Neuronal stem cell (in vitro differentiated cells): Measurements from ENCODE around the gene SHISA4.
A peak's percentile ranks its signal among the peaks of the same experiment; 100 is the strongest.

Source experiments
- DNase-seq: peaks from one replicate; pipeline ENCODE4 v3.0.0-alpha.2; 2013; ENCODE audit warnings: low spot score
- H2AFZ ChIP-seq: one replicate; pipeline ENCODE4 v1.6.1; 2013; ENCODE audit warnings: mild to moderate bottlenecking, low read length, inconsistent platforms
- H2AK5ac ChIP-seq: 2 replicates; pipeline ENCODE4 v1.6.1; 2013; ENCODE audit warnings: low read depth, mild to moderate bottlenecking, inconsistent platforms, low read length, moderate library complexity, mixed read lengths
- H2BK120ac ChIP-seq: 2 replicates; pipeline ENCODE4 v1.6.1; 2013; ENCODE audit warnings: low read depth, mild to moderate bottlenecking, inconsistent platforms, low read length, moderate library complexity, mixed read lengths
- H2BK12ac ChIP-seq: one replicate; pipeline ENCODE4 v1.6.1; 2013; ENCODE audit warnings: low read length, inconsistent platforms
- H2BK15ac ChIP-seq: 2 replicates; pipeline ENCODE4 v1.6.1; 2013; ENCODE audit warnings: mild to moderate bottlenecking, low read length, inconsistent platforms, mixed read lengths
- H2BK5ac ChIP-seq: one replicate; pipeline ENCODE4 v1.6.1; 2013; ENCODE audit warnings: inconsistent platforms, mild to moderate bottlenecking, low read length, moderate library complexity
- H3K14ac ChIP-seq: one replicate; pipeline ENCODE4 v1.6.1; 2013; ENCODE audit warnings: low read length, inconsistent platforms
- H3K18ac ChIP-seq: 2 replicates; pipeline ENCODE4 v1.6.1; 2013; ENCODE audit warnings: low read length, inconsistent platforms
- H3K23ac ChIP-seq: 2 replicates; pipeline ENCODE4 v1.6.1; 2013; ENCODE audit warnings: low read depth, mild to moderate bottlenecking, mixed read lengths, low read length, inconsistent platforms; ENCODE audit not compliant: poor library complexity
- H3K27ac ChIP-seq: replicated peaks from 3 replicates; pipeline ENCODE4 v1.5.1; 2013; ENCODE audit warnings: low read length, inconsistent platforms
- H3K27me3 ChIP-seq, 3 experiments: 2 replicates each; pipeline ENCODE4 v1.6.1; 2013; ENCODE audit warnings: low read length in 3 of 3, mild to moderate bottlenecking in 2 of 3, inconsistent platforms in 1 of 3, low read depth in 1 of 3, mixed read lengths in 1 of 3, moderate library complexity in 1 of 3; ENCODE audit not compliant: control insufficient read depth in 3 of 3, insufficient read depth in 3 of 3
- H3K36me3 ChIP-seq, 2 donors: replicated peaks in 1 of 2; 2 replicates each; pipeline ENCODE4 v1.6.1; 2013; ENCODE audit warnings: low read length in 2 of 2; ENCODE audit not compliant: control insufficient read depth in 2 of 2, insufficient read depth in 2 of 2
- H3K4ac ChIP-seq: 2 replicates; pipeline ENCODE4 v1.6.1; 2013; ENCODE audit warnings: inconsistent platforms, mild to moderate bottlenecking, low read length, moderate library complexity
- H3K4me1 ChIP-seq, 2 donors: 1 replicate in 1 of 2; 2 replicates in 1 of 2; pipeline ENCODE4 v1.6.1; 2013; ENCODE audit warnings: low read length in 2 of 2, low read depth in 1 of 2; ENCODE audit not compliant: control insufficient read depth in 2 of 2, insufficient read depth in 1 of 2
- H3K4me2 ChIP-seq: one replicate; pipeline ENCODE4 v1.6.1; 2013; ENCODE audit warnings: mild to moderate bottlenecking, low read length, inconsistent platforms; ENCODE audit not compliant: insufficient read depth, poor library complexity, severe bottlenecking
- H3K4me3 ChIP-seq, 2 donors: 2 replicates each; pipeline ENCODE4 v1.5.1; 2013; ENCODE audit warnings: low read length in 2 of 2, mild to moderate bottlenecking in 2 of 2, inconsistent platforms in 1 of 2, moderate library complexity in 1 of 2
- H3K79me1 ChIP-seq: one replicate; pipeline ENCODE4 v1.6.1; 2013; ENCODE audit warnings: low read depth, mild to moderate bottlenecking, inconsistent platforms, low read length, moderate library complexity
- H3K9ac ChIP-seq: one replicate; pipeline ENCODE4 v1.6.1; 2013; ENCODE audit warnings: mild to moderate bottlenecking, low read depth, low read length, inconsistent platforms; ENCODE audit not compliant: poor library complexity
- H3K9me3 ChIP-seq, 2 donors: replicated peaks in 1 of 2; 2 replicates each; pipeline versions ENCODE3 to v1.6.1; 2013; ENCODE audit warnings: low read length in 2 of 2, mild to moderate bottlenecking in 2 of 2, inconsistent platforms in 1 of 2, low read depth in 1 of 2, mixed read lengths in 1 of 2, moderate library complexity in 1 of 2; ENCODE audit not compliant: control insufficient read depth in 2 of 2, insufficient read depth in 1 of 2
- H4K8ac ChIP-seq: one replicate; pipeline ENCODE4 v1.6.1; 2013; ENCODE audit warnings: low read depth, mild to moderate bottlenecking, inconsistent platforms, low read length, moderate library complexity
- H4K91ac ChIP-seq: one replicate; pipeline ENCODE4 v1.6.1; 2013; ENCODE audit warnings: low read length, low read depth, mild to moderate bottlenecking, inconsistent platforms; ENCODE audit not compliant: poor library complexity
- WGBS, 2 donors: extraction: QIAGEN DNeasy Blood & Tissue Kit; methylation state at CpG; one replicate each; pipeline ENCODE4 v1.1.7; 2013; ENCODE audit warnings: missing lambda C conversion rate in 2 of 2, mixed read lengths in 1 of 2; ENCODE audit not compliant: insufficient read length in 2 of 2, insufficient replicate concordance in 1 of 2; ENCODE audit errors: extremely low coverage in 2 of 2; 5-methylcytosine and 5-hydroxymethylcytosine counted together

Gene SHISA4

GRCh38 chr1:201892211-201892610, 3.5 kb downstream of the SHISA4 start:
- H2BK12ac ChIP-seq: no peak overlapping the region
- H3K79me1 ChIP-seq: peaks cover 2% of the 10 kb centered on the region
- no peaks in the 10 kb centered on the region for H3K36me3 ChIP-seq
- no CpG with 5 or more reads among the region's 6 CpGs for WGBS, 2 donors
- H2BK5ac ChIP-seq: no peak overlapping the region
- DNase-seq: no peak
- H3K23ac ChIP-seq: no peak overlapping the region
- no peak overlapping the region for H3K4me3 ChIP-seq
- H2AFZ ChIP-seq: no peak overlapping the region
- peak overlapping the region; percentile 8 for H2AK5ac ChIP-seq
- no peak overlapping the region for H3K4me2 ChIP-seq
- H2BK120ac ChIP-seq: no peak overlapping the region
- no peak overlapping the region for H4K8ac ChIP-seq
- H3K4ac ChIP-seq: no peak overlapping the region
- peaks cover 0 to 46% (median 6%) of the 10 kb centered on the region in 3 experiments for H3K27me3 ChIP-seq
- H4K91ac ChIP-seq: no peak overlapping the region
- H3K27ac ChIP-seq: no peak overlapping the region
- H3K18ac ChIP-seq: no peak overlapping the region
- H3K14ac ChIP-seq: no peak overlapping the region
- H2BK15ac ChIP-seq: no peak overlapping the region
- H3K9me3 ChIP-seq: no peaks in the 10 kb centered on the region
- H3K4me1 ChIP-seq: peaks cover 11 to 16% of the 10 kb centered on the region in 2 donors
- no peak overlapping the region for H3K9ac ChIP-seq

- Histone ChIP-seq H3K4me3 (no peak overlapping the region), H2BK120ac (no peak overlapping the region), H2BK15ac (no peak overlapping the region), H3K23ac (no peak overlapping the region), H4K91ac (no peak overlapping the region), H3K14ac (no peak overlapping the region), H3K27ac (no peak overlapping the region), H2BK5ac (no peak overlapping the region), H3K79me1 (peaks cover 2% of the 10 kb centered on the region), H3K4ac (no peak overlapping the region), H3K9me3 (no peaks in the 10 kb centered on the region), H3K4me1 (peaks cover 7 to 12% of the 10 kb centered on the region in 2 donors), H4K8ac (no peak overlapping the region), H2AK5ac (no peak overlapping the region), H3K4me2 (no peak overlapping the region), H3K36me3 (no peaks in the 10 kb centered on the region), H3K18ac (no peak overlapping the region), H3K27me3 (peaks cover 0 to 42% (median 6%) of the 10 kb centered on the region in 3 experiments), H3K9ac (no peak overlapping the region), H2AFZ (no peak overlapping the region), H2BK12ac (no peak overlapping the region)
- DNase-seq: no peak
- no CpG with 5 or more reads among the region's 3 CpGs for WGBS, 2 donors
Measured at GRCh38 chr1:201893431-201893830, 4.7 kb downstream of the SHISA4 start.

GRCh38 chr1:201894343-201895119, 5.8 kb downstream of the SHISA4 start:
- Histone ChIP-seq H3K4me2 (no peak overlapping the region), H3K14ac (no peak overlapping the region), H2BK5ac (no peak overlapping the region), H3K4me3 (no peak overlapping the region), H3K9me3 (no peaks in the 10 kb centered on the region), H3K27ac (no peak overlapping the region), H2AFZ (no peak overlapping the region), H2BK12ac (no peak overlapping the region), H3K79me1 (peaks cover 2% of the 10 kb centered on the region), H3K27me3 (peaks cover 0 to 41% (median 6%) of the 10 kb centered on the region in 3 experiments), H3K18ac (no peak overlapping the region), H2BK15ac (no peak overlapping the region), H2BK120ac (no peak overlapping the region), H4K8ac (no peak overlapping the region), H3K9ac (peak overlapping the region; percentile 10), H4K91ac (no peak overlapping the region), H3K4me1 (peaks cover 0 to 8% of the 10 kb centered on the region in 2 donors), H2AK5ac (peak overlapping the region; percentile 85), H3K36me3 (no peaks in the 10 kb centered on the region), H3K23ac (no peak overlapping the region), H3K4ac (no peak overlapping the region)
- no CpG with 5 or more reads among the region's 5 CpGs for WGBS, 2 donors
- no peak for DNase-seq

GRCh38 chr1:201895120-201895665, 6.5 kb downstream of the SHISA4 start:
- Histone ChIP-seq H3K14ac (no peak overlapping the region), H3K79me1 (peaks cover 2% of the 10 kb centered on the region), H3K36me3 (no peaks in the 10 kb centered on the region), H3K4me2 (no peak overlapping the region), H3K9me3 (no peaks in the 10 kb centered on the region), H2AK5ac (peak overlapping the region; percentile 85), H3K4me1 (peaks cover 0 to 7% of the 10 kb centered on the region in 2 donors), H2BK15ac (no peak overlapping the region), H2BK120ac (no peak overlapping the region), H4K8ac (no peak overlapping the region), H3K18ac (peak overlapping the region; percentile 12), H3K27ac (no peak overlapping the region), H2AFZ (no peak overlapping the region), H3K4me3 (no peak overlapping the region), H3K4ac (no peak overlapping the region), H3K9ac (peak overlapping the region; percentile 10), H2BK5ac (no peak overlapping the region), H2BK12ac (no peak overlapping the region), H3K27me3 (peaks cover 0 to 37% (median 4%) of the 10 kb centered on the region in 3 experiments), H4K91ac (no peak overlapping the region), H3K23ac (no peak overlapping the region)
- DNase-seq: no peak
- no CpG with 5 or more reads among the region's 7 CpGs for WGBS, 2 donors
